GM18907 (cell line): ENCODE data around the gene IL3.
A peak's percentile ranks its signal among the peaks of the same experiment; 100 is the strongest.
"Not testable (repeated sequence)": the region's sequence is repeated elsewhere in the genome, so short reads cannot be mapped to it uniquely, and the experiment has no call there.

Source experiments
- ATAC-seq: cut with Tn5 transposase; IDR thresholded peaks from one replicate; pipeline ENCODE4 v1.9.1; 2021; ENCODE audit warnings: mild to moderate bottlenecking, moderate library complexity; ENCODE audit not compliant: unreplicated experiment

The IL3 gene

GRCh38 chr5:132093271-132093670, 32.8 kb downstream of the IL3 start:
- no peak for ATAC-seq

GRCh38 chr5:132094393-132095076, 34.1 kb downstream of the IL3 start:
- no peak for ATAC-seq

GRCh38 chr5:132095077-132095410, 34.6 kb downstream of the IL3 start:
- no peak for ATAC-seq

- no peak for ATAC-seq
These were observed 35.0 kb downstream of the IL3 start for GRCh38 chr5:132095424-132095972.

GRCh38 chr5:132096904-132097303, 36.4 kb downstream of the IL3 start:
- ATAC-seq: no peak

- peak; percentile 27 for ATAC-seq
These were observed 37.7 kb downstream of the IL3 start for GRCh38 chr5:132098151-132098594.

GRCh38 chr5:132098621-132099020, 38.2 kb downstream of the IL3 start:
- no peak for ATAC-seq

GRCh38 chr5:132099076-132099748, 38.8 kb downstream of the IL3 start:
- peak; percentile 59 for ATAC-seq

- ATAC-seq: no peak
These were observed 39.5 kb downstream of the IL3 start for GRCh38 chr5:132099905-132100304.

- peak; percentile 46 for ATAC-seq
These were observed 40.3 kb downstream of the IL3 start for GRCh38 chr5:132100672-132101261.

GRCh38 chr5:132101385-132101880, 41.0 kb downstream of the IL3 start:
- ATAC-seq: no peak

- ATAC-seq: no peak
These were observed 41.7 kb downstream of the IL3 start for GRCh38 chr5:132102101-132102701.

- ATAC-seq: no peak
These were observed 42.5 kb downstream of the IL3 start for GRCh38 chr5:132102944-132103331.

- peak; percentile 74 for ATAC-seq
These were observed 43.0 kb downstream of the IL3 start for GRCh38 chr5:132103332-132103951.

GRCh38 chr5:132103969-132104391, 43.5 kb downstream of the IL3 start:
- peak; percentile 27 for ATAC-seq

GRCh38 chr5:132104556-132104955, 44.1 kb downstream of the IL3 start:
- ATAC-seq: no peak

GRCh38 chr5:132105688-132106087, 45.2 kb downstream of the IL3 start:
- no peak for ATAC-seq

- not testable (repeated sequence) for ATAC-seq
These were observed 48.0 kb downstream of the IL3 start for GRCh38 chr5:132108495-132108894.

GRCh38 chr5:132108957-132109356, 48.5 kb downstream of the IL3 start:
- ATAC-seq: not testable (repeated sequence)

- ATAC-seq: no peak
These were observed 49.1 kb downstream of the IL3 start for GRCh38 chr5:132109494-132110053.

GRCh38 chr5:132110195-132110594, 49.7 kb downstream of the IL3 start:
- no peak for ATAC-seq
